CD14-positive monocyte (primary cell): ENCODE measurements around the gene GRIA1. TPM values are rescaled to one million over a fixed set of nuclear protein-coding genes. Genes with fewer than 3 reads are reported as not detected.

Experiments
- DNase-seq, 3 donors: peaks; one replicate each; pipeline ENCODE4 v3.0.0-alpha.2; 2011 to 2022
- H2AFZ ChIP-seq: 2 replicates; pipeline ENCODE4 v1.6.0; 2012; ENCODE audit warnings: mild to moderate bottlenecking, low read depth, low read length, inconsistent platforms; ENCODE audit not compliant: insufficient read depth, poor library complexity, severe bottlenecking
- H3K27ac ChIP-seq, 2 donors: 1 replicate in 1 of 2; 2 replicates in 1 of 2; pipeline ENCODE4 v1.5.1; 2012 to 2013; ENCODE audit warnings: low read length in 2 of 2, control low read depth in 1 of 2, inconsistent platforms in 1 of 2, low read depth in 1 of 2, mild to moderate bottlenecking in 1 of 2
- H3K27me3 ChIP-seq, 2 donors: one replicate each; pipeline versions ENCODE4 v1.6.0 to v1.6.1; 2011 to 2013; ENCODE audit warnings: low read length in 2 of 2; ENCODE audit not compliant: control insufficient read depth in 2 of 2, insufficient read depth in 2 of 2
- H3K36me3 ChIP-seq, 2 donors: replicated peaks in 1 of 2; 1 replicate in 1 of 2; 2 replicates in 1 of 2; pipeline versions ENCODE4 v1.5.1 to v1.6.1; 2012 to 2013; ENCODE audit warnings: low read length in 2 of 2, control low read depth in 1 of 2, inconsistent platforms in 1 of 2, mild to moderate bottlenecking in 1 of 2; ENCODE audit not compliant: insufficient read depth in 2 of 2, control insufficient read depth in 1 of 2
- H3K4me1 ChIP-seq, 2 donors: 1 replicate in 1 of 2; 2 replicates in 1 of 2; pipeline versions ENCODE4 v1.5.1 to v1.6.1; 2012 to 2013; ENCODE audit warnings: low read length in 2 of 2, control low read depth in 1 of 2, inconsistent platforms in 1 of 2, mild to moderate bottlenecking in 1 of 2, moderate library complexity in 1 of 2; ENCODE audit not compliant: insufficient read depth in 2 of 2, control insufficient read depth in 1 of 2
- H3K4me2 ChIP-seq: replicated peaks from 2 replicates; pipeline ENCODE3; 2012; ENCODE audit warnings: low read length, moderate library complexity, mild to moderate bottlenecking; ENCODE audit not compliant: poor library complexity, severe bottlenecking; ENCODE audit errors: extremely low read depth
- H3K4me3 ChIP-seq, 3 experiments: fragments of 200-600 bp in 1 of 3; sonication (generic) in 1 of 3; replicated peaks in 1 of 3; 1 replicate in 2 of 3; 2 replicates in 1 of 3; pipeline ENCODE4 v1.5.1; 2011 to 2013; ENCODE audit warnings: low read length in 3 of 3, mild to moderate bottlenecking in 3 of 3, control low read depth in 2 of 3, low read depth in 2 of 3, inconsistent platforms in 1 of 3, moderate library complexity in 1 of 3
- H3K79me2 ChIP-seq: 2 replicates; pipeline ENCODE4 v1.6.0; 2012; ENCODE audit warnings: mild to moderate bottlenecking, control low read depth, inconsistent platforms, low read length, moderate library complexity; ENCODE audit not compliant: insufficient read depth
- H3K9ac ChIP-seq: 2 replicates; pipeline ENCODE4 v1.6.0; 2017; ENCODE audit warnings: low read length, mild to moderate bottlenecking; ENCODE audit not compliant: insufficient read depth, poor library complexity, severe bottlenecking
- H3K9me3 ChIP-seq, 2 donors: replicated peaks in 1 of 2; 1 replicate in 1 of 2; 2 replicates in 1 of 2; pipeline versions ENCODE4 v1.5.1 to v1.6.1; 2012 to 2013; ENCODE audit warnings: low read length in 2 of 2, control low read depth in 1 of 2; ENCODE audit not compliant: control insufficient read depth in 1 of 2, insufficient read depth in 1 of 2
- H4K20me1 ChIP-seq: 2 replicates; pipeline ENCODE4 v1.6.0; 2012; ENCODE audit warnings: mild to moderate bottlenecking, low read length, control low read depth, moderate library complexity; ENCODE audit not compliant: insufficient read depth
- H3K27ac Mint-ChIP-seq, 7 donors: one replicate each; pipeline ENCODE4 v1.8.0; 2020; ENCODE audit warnings: mild to moderate bottlenecking in 7 of 7, mixed read lengths in 7 of 7, moderate library complexity in 6 of 7, inconsistent platforms in 2 of 7
- H3K27me3 Mint-ChIP-seq, 3 donors: one replicate each; pipeline ENCODE4 v1.8.0; 2021 to 2022; ENCODE audit warnings: low read depth in 3 of 3, mild to moderate bottlenecking in 3 of 3, mixed read lengths in 3 of 3, moderate library complexity in 3 of 3, inconsistent platforms in 1 of 3
- H3K36me3 Mint-ChIP-seq, 2 donors: one replicate each; pipeline ENCODE4 v1.8.0; 2020; ENCODE audit warnings: mixed read lengths in 2 of 2, inconsistent platforms in 1 of 2, mild to moderate bottlenecking in 1 of 2
- H3K4me1 Mint-ChIP-seq: one replicate; pipeline ENCODE4 v1.8.0; 2020; ENCODE audit warnings: mild to moderate bottlenecking, mixed read lengths
- H3K4me3 Mint-ChIP-seq, 2 donors: one replicate each; pipeline ENCODE4 v1.8.0; 2020; ENCODE audit warnings: mild to moderate bottlenecking in 2 of 2, mixed read lengths in 2 of 2, moderate library complexity in 1 of 2
- H3K9me3 Mint-ChIP-seq, 7 donors: one replicate each; pipeline ENCODE4 v1.8.0; 2020 to 2022; ENCODE audit warnings: mixed read lengths in 7 of 7, mild to moderate bottlenecking in 6 of 7, moderate library complexity in 6 of 7, inconsistent platforms in 2 of 7
- CTCF ChIP-seq: fragments of 200-600 bp; IDR thresholded peaks from one replicate; pipeline ENCODE4 v1.8.0; 2022; ENCODE audit warnings: antibody characterized with exemption, mild to moderate bottlenecking
- WGBS: methylation state at CpG from one replicate; pipeline ENCODE4 v1.1.5; 2013; ENCODE audit warnings: missing lambda C conversion rate; ENCODE audit not compliant: insufficient coverage; 5-methylcytosine and 5-hydroxymethylcytosine counted together
- intact Hi-C, 2 donors: fragments of 100-400 bp; cut with micrococcal nuclease; formaldehyde crosslinking; loops; one replicate each; pipeline versions ENCODE4 v1.15.0 to v1.15.1; 2023
- polyA plus RNA-seq, 3 donors: library from polyadenylated mRNA; depleted of rRNA in 1 of 3; unstranded in 2 of 3; stranded (reverse) in 1 of 3; fragments of 300-500 nt in 2 of 3; fragments of >200 nt in 1 of 3; fragmentation: Illumina TruSeq in 2 of 3; gene quantifications; 1 replicate in 2 of 3; 2 replicates in 1 of 3; pipeline ENCODE4 v1.2.3, GENCODE V29; 2012 to 2021

GRIA1 gene
- polyA plus RNA-seq, 3 donors = not detected

DNA sequence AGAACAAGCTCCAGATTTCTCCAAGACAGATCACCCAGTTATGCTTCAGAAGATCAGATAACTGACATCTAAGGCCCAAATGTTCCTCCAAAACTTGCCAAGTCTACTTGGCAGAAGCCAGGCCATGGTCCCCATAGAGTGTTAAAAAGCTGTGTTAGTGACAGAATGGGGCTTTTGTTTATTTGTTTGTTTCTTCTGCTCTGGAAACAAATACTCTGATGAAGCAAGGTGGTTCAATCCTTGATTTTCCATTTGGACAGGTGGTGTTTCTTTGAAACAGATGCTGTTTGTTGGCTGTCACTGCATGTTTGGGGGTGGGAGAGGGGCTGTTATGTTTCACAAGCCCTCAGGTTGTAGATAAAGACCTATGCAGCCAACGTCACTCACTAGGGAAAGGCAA, 284.2 kb downstream of the GRIA1 start:
- Histone ChIP-seq H4K20me1 (no peaks in the 10 kb centered on the region), H3K9ac (no peak overlapping the region), H3K27me3 (no peaks in the 10 kb centered on the region), H3K4me1 (no peaks in the 10 kb centered on the region), H3K9me3 (peaks cover 0 to 4% of the 10 kb centered on the region in 2 donors), H3K36me3 (no peaks in the 10 kb centered on the region), H3K4me3 (no peak overlapping the region), H3K4me2 (no peak overlapping the region), H2AFZ (no peak overlapping the region), H3K79me2 (no peaks in the 10 kb centered on the region), H3K27ac (no peak overlapping the region)
- Mint-ChIP-seq H3K36me3 (no peaks in the 10 kb centered on the region), H3K27me3 (peaks cover 0 to 3% (median 0%) of the 10 kb centered on the region in 3 donors), H3K4me1 (no peaks in the 10 kb centered on the region), H3K27ac (no peak overlapping the region), H3K9me3 (peaks cover 0 to 15% (median 2%) of the 10 kb centered on the region in 7 donors), H3K4me3 (no peak overlapping the region)
- no peak for TF ChIP-seq CTCF
- WGBS = no CpG with 5 or more reads among the region's 1 CpG
- no peak for DNase-seq
- intact Hi-C loops = no loop called here

GRCh38 chr5:153775923-153776322, 285.5 kb downstream of the GRIA1 start:
- H3K27me3 ChIP-seq = no peaks in the 10 kb centered on the region
- no peak overlapping the region for H3K4me3 Mint-ChIP-seq
- TF ChIP-seq CTCF = no peak
- no peaks in the 10 kb centered on the region for H3K79me2 ChIP-seq
- H3K27ac ChIP-seq = no peak overlapping the region
- no peak overlapping the region for H2AFZ ChIP-seq
- H3K9me3 Mint-ChIP-seq = peaks cover 0 to 15% (median 2%) of the 10 kb centered on the region in 7 donors
- intact Hi-C loops = no loop called here
- no peaks in the 10 kb centered on the region for H3K4me1 Mint-ChIP-seq
- H3K9ac ChIP-seq = no peak overlapping the region
- no peaks in the 10 kb centered on the region for H3K36me3 Mint-ChIP-seq
- WGBS = 95% methylated on average over 4 of the region's 7 CpGs
- no peaks in the 10 kb centered on the region for H3K36me3 ChIP-seq
- no peak overlapping the region for H3K27ac Mint-ChIP-seq
- H3K4me2 ChIP-seq = no peak overlapping the region
- no peak overlapping the region for H3K4me3 ChIP-seq
- no peaks in the 10 kb centered on the region for H4K20me1 ChIP-seq
- no peaks in the 10 kb centered on the region for H3K4me1 ChIP-seq
- H3K27me3 Mint-ChIP-seq = peaks cover 0 to 3% (median 0%) of the 10 kb centered on the region in 3 donors
- H3K9me3 ChIP-seq = peaks cover 0 to 4% of the 10 kb centered on the region in 2 donors
- DNase-seq = no peak
